Measurements from ENCODE around the gene FBLN2. TPM values are rescaled to one million over a fixed set of nuclear protein-coding genes. Genes with fewer than 3 reads are reported as not detected.

The FBLN2 gene
- total and polyA plus RNA-seq, 5 donors: 124 to 323 (median 257) TPM

GRCh38 chr3:13660042-13660874 lies 111.3 kb downstream of the FBLN2 start:
- ATAC-seq (no peak), DNase-seq (no peak)
- H3K4me3 ChIP-seq (ENCODE audit: low read length): no peak overlapping the region
- H3K27me3 ChIP-seq (ENCODE audit: control insufficient read depth, insufficient read depth): no peaks in the 10 kb centered on the region
- WGBS: 79% methylated on average over 3 of the region's 3 CpGs
- H3K27ac ChIP-seq (ENCODE audit: low read length): no peak overlapping the region
- intact Hi-C loops (cut with DNase I): no loop called here
- no peaks in the 10 kb centered on the region for H3K9me3 ChIP-seq (ENCODE audit: control insufficient read depth, low read length)
- no peaks in the 10 kb centered on the region for H3K4me1 ChIP-seq (ENCODE audit: control insufficient read depth, insufficient read depth, low read length)

- Histone ChIP-seq H3K27ac (ENCODE audit: low read length) (no peak overlapping the region), H3K4me3 (ENCODE audit: low read length) (no peak overlapping the region), H3K9me3 (ENCODE audit: control insufficient read depth, low read length) (no peaks in the 10 kb centered on the region), H3K4me1 (ENCODE audit: control insufficient read depth, insufficient read depth, low read length) (no peaks in the 10 kb centered on the region), H3K27me3 (ENCODE audit: control insufficient read depth, insufficient read depth) (no peaks in the 10 kb centered on the region)
- DNase-seq: peak in 1 of 3 donors; percentile 3
- ATAC-seq: no peak
- 79% methylated on average over 16 of the region's 16 CpGs for WGBS
- intact Hi-C loops (cut with DNase I): no loop called here
Observed at GRCh38 chr3:13661121-13661520, 112.2 kb downstream of the FBLN2 start.

GRCh38 chr3:13662238-13662847 lies 113.4 kb downstream of the FBLN2 start:
- ATAC-seq (no peak), DNase-seq (peak in 1 of 3 donors; percentile 18)
- intact Hi-C loops (cut with DNase I): no loop called here
- Histone ChIP-seq H3K4me3 (ENCODE audit: low read length) (no peak overlapping the region), H3K27me3 (ENCODE audit: control insufficient read depth, insufficient read depth) (no peaks in the 10 kb centered on the region), H3K27ac (ENCODE audit: low read length) (no peak overlapping the region), H3K9me3 (ENCODE audit: control insufficient read depth, low read length) (no peaks in the 10 kb centered on the region), H3K4me1 (ENCODE audit: control insufficient read depth, insufficient read depth, low read length) (no peaks in the 10 kb centered on the region)
- 88% methylated on average over 22 of the region's 22 CpGs for WGBS

GRCh38 chr3:13663781-13664535 lies 115.0 kb downstream of the FBLN2 start:
- intact Hi-C loops (cut with DNase I): no loop called here
- no peaks in the 10 kb centered on the region for H3K4me1 ChIP-seq (ENCODE audit: control insufficient read depth, insufficient read depth, low read length)
- no peak overlapping the region for H3K27ac ChIP-seq (ENCODE audit: low read length)
- ATAC-seq: no peak
- no peaks in the 10 kb centered on the region for H3K9me3 ChIP-seq (ENCODE audit: control insufficient read depth, low read length)
- no peak for DNase-seq
- H3K27me3 ChIP-seq (ENCODE audit: control insufficient read depth, insufficient read depth): no peaks in the 10 kb centered on the region
- H3K4me3 ChIP-seq (ENCODE audit: low read length): no peak overlapping the region
- 80% methylated on average over 16 of the region's 16 CpGs for WGBS

GRCh38 chr3:13665582-13666226 lies 116.8 kb downstream of the FBLN2 start:
- H3K27me3 ChIP-seq (ENCODE audit: control insufficient read depth, insufficient read depth): no peaks in the 10 kb centered on the region
- 53% methylated on average over 16 of the region's 16 CpGs for WGBS
- H3K4me1 ChIP-seq (ENCODE audit: control insufficient read depth, insufficient read depth, low read length): no peaks in the 10 kb centered on the region
- DNase-seq (no peak), ATAC-seq (no peak)
- no peak overlapping the region for H3K4me3 ChIP-seq (ENCODE audit: low read length)
- H3K9me3 ChIP-seq (ENCODE audit: control insufficient read depth, low read length): no peaks in the 10 kb centered on the region
- intact Hi-C loops (cut with DNase I): no loop called here
- no peak overlapping the region for H3K27ac ChIP-seq (ENCODE audit: low read length)

GRCh38 chr3:13666227-13666619 lies 117.3 kb downstream of the FBLN2 start:
- WGBS: 76% methylated on average over 4 of the region's 4 CpGs
- H3K4me3 ChIP-seq (ENCODE audit: low read length): no peak overlapping the region
- no peaks in the 10 kb centered on the region for H3K27me3 ChIP-seq (ENCODE audit: control insufficient read depth, insufficient read depth)
- no peak overlapping the region for H3K27ac ChIP-seq (ENCODE audit: low read length)
- H3K4me1 ChIP-seq (ENCODE audit: control insufficient read depth, insufficient read depth, low read length): no peaks in the 10 kb centered on the region
- intact Hi-C loops (cut with DNase I): no loop called here
- DNase-seq (no peak), ATAC-seq (no peak)
- no peaks in the 10 kb centered on the region for H3K9me3 ChIP-seq (ENCODE audit: control insufficient read depth, low read length)

- 69% methylated on average over 18 of the region's 18 CpGs for WGBS
- intact Hi-C loops (cut with DNase I): no loop called here
- H3K27me3 ChIP-seq (ENCODE audit: control insufficient read depth, insufficient read depth): no peaks in the 10 kb centered on the region
Observed at GRCh38 chr3:13666781-13667709, 118.1 kb downstream of the FBLN2 start.

GRCh38 chr3:13668136-13668535 lies 119.2 kb downstream of the FBLN2 start:
- Histone ChIP-seq H3K27me3 (ENCODE audit: control insufficient read depth, insufficient read depth) (no peaks in the 10 kb centered on the region), H3K4me3 (ENCODE audit: low read length) (no peak overlapping the region), H3K27ac (ENCODE audit: low read length) (no peak overlapping the region), H3K4me1 (ENCODE audit: control insufficient read depth, insufficient read depth, low read length) (no peaks in the 10 kb centered on the region), H3K9me3 (ENCODE audit: control insufficient read depth, low read length) (no peaks in the 10 kb centered on the region)
- no peak for DNase-seq
- no peak for ATAC-seq
- WGBS: 64% methylated on average over 5 of the region's 5 CpGs
- intact Hi-C loops (cut with DNase I): no loop called here

More at GRCh38 chr3:13666781-13667709, 118.1 kb downstream of the FBLN2 start:
- DNase-seq: no peak
- H3K9me3 ChIP-seq (ENCODE audit: control insufficient read depth, low read length): no peaks in the 10 kb centered on the region
- no peak for ATAC-seq
- no peak overlapping the region for H3K4me3 ChIP-seq (ENCODE audit: low read length)
- H3K27ac ChIP-seq (ENCODE audit: low read length): no peak overlapping the region
- H3K4me1 ChIP-seq (ENCODE audit: control insufficient read depth, insufficient read depth, low read length): no peaks in the 10 kb centered on the region

GRCh38 chr3:13669457-13669856 lies 120.5 kb downstream of the FBLN2 start:
- 53% methylated on average over 1 of the region's 1 CpG for WGBS
- DNase-seq: no peak
- Histone ChIP-seq H3K27ac (ENCODE audit: low read length) (no peak overlapping the region), H3K27me3 (ENCODE audit: control insufficient read depth, insufficient read depth) (no peaks in the 10 kb centered on the region), H3K9me3 (ENCODE audit: control insufficient read depth, low read length) (no peaks in the 10 kb centered on the region), H3K4me1 (ENCODE audit: control insufficient read depth, insufficient read depth, low read length) (no peaks in the 10 kb centered on the region), H3K4me3 (ENCODE audit: low read length) (no peak overlapping the region)
- intact Hi-C loops (cut with DNase I): no loop called here
- ATAC-seq: no peak

- Histone ChIP-seq H3K27me3 (ENCODE audit: control insufficient read depth, insufficient read depth) (no peaks in the 10 kb centered on the region), H3K9me3 (ENCODE audit: control insufficient read depth, low read length) (no peaks in the 10 kb centered on the region), H3K4me1 (ENCODE audit: control insufficient read depth, insufficient read depth, low read length) (no peaks in the 10 kb centered on the region), H3K27ac (ENCODE audit: low read length) (no peak overlapping the region), H3K4me3 (ENCODE audit: low read length) (no peak overlapping the region)
- ATAC-seq (no peak), DNase-seq (no peak)
- intact Hi-C loops (cut with DNase I): no loop called here
- 71% methylated on average over 4 of the region's 4 CpGs for WGBS
Observed at GRCh38 chr3:13670292-13670691, 121.4 kb downstream of the FBLN2 start.

All from right cardiac atrium (tissue), 5 donors.